ENCODE data around the gene F2.
"Not testable (repeated sequence)": the region's sequence is repeated elsewhere in the genome, so short reads cannot be mapped to it uniquely, and the experiment has no call there.

DNA sequence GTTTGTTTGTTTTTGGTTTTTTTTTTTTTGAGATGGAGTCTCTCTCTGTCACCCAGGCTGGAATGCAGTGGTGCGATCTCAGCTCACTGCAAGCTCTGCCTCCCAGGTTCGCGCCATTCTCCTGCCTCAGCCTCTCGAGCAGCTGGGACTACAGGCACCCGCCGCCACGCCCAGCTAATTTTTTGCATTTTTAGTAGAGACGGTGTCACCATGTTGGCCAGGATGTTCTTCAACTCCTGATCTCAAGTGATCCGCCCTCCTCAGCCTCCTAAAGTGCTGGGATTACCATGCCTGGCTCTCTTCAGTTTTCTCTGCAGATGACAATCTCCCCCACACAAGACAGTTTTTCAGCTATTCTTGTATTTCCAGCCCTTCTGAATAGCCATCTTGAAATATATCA, 9.7 kb upstream of the F2 start:
- not testable (repeated sequence) for TF ChIP-seq ZBTB21 (CRISPR knock-in tag; IDR thresholded peaks at IDR 0.05); SIN3B (IDR thresholded peaks at IDR 0.05; ENCODE audit: low read length); HOXA3 (CRISPR knock-in tag; IDR thresholded peaks at IDR 0.05); JUNB (CRISPR knock-in tag; IDR thresholded peaks at IDR 0.05; ENCODE audit: borderline replicate concordance); FOXK2 (IDR thresholded peaks at IDR 0.05)
- TF ChIP-seq, protein P1, sequence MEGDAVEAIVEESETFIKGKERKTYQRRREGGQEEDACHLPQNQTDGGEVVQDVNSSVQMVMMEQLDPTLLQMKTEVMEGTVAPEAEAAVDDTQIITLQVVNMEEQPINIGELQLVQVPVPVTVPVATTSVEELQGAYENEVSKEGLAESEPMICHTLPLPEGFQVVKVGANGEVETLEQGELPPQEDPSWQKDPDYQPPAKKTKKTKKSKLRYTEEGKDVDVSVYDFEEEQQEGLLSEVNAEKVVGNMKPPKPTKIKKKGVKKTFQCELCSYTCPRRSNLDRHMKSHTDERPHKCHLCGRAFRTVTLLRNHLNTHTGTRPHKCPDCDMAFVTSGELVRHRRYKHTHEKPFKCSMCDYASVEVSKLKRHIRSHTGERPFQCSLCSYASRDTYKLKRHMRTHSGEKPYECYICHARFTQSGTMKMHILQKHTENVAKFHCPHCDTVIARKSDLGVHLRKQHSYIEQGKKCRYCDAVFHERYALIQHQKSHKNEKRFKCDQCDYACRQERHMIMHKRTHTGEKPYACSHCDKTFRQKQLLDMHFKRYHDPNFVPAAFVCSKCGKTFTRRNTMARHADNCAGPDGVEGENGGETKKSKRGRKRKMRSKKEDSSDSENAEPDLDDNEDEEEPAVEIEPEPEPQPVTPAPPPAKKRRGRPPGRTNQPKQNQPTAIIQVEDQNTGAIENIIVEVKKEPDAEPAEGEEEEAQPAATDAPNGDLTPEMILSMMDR (CRISPR knock-in tag; IDR thresholded peaks at IDR 0.05) = not testable (repeated sequence)
